Panc1 (cell line): ENCODE results near the gene CCDC187.

Experiments used
- POLR2AphosphoS5 ChIP-seq: IDR thresholded peaks from 2 replicates; pipeline ENCODE4 v1.6.1; 2012; ENCODE audit warnings: mild to moderate bottlenecking, low read depth, low read length, moderate library complexity
- TCF7L2 ChIP-seq: IDR thresholded peaks from 2 replicates; pipeline ENCODE4 v1.6.1; 2011; ENCODE audit warnings: mild to moderate bottlenecking, low read depth, low read length, inconsistent platforms
- TF ChIP-seq, protein P1 (sequence below), 2 experiments: IDR thresholded peaks; 2 replicates each; pipeline ENCODE4 v1.6.1; 2011 to 2012; ENCODE audit warnings: low read depth in 2 of 2, control low read depth in 1 of 2, low read length in 1 of 2, mild to moderate bottlenecking in 1 of 2, moderate library complexity in 1 of 2; ENCODE audit not compliant: insufficient read depth in 1 of 2
- TF ChIP-seq, protein P2 (sequence below): fragments of 450-650 bp; IDR thresholded peaks from 2 replicates; pipeline ENCODE4 v1.5.1; 2017; ENCODE audit warnings: mild to moderate bottlenecking

DNA sequence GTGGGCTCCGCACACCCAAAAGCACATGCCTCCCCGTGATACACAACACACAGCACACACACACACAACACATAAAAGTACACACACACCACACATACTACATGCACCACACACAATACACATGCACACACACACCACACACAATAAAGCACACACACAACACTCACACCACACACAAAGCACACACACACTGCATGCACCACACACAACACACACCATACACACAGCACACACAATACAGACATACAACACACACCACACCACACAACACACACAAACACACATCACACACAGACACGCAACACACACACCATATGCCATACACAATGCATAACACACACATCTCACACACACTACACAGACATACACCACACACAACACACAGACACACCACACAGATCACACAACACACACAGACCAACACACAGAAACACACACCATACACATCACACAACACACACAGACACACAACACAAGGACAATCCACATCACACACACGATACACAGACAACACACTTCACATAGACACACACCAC lies 3.4 kb upstream of the CCDC187 start:
- TF ChIP-seq, protein P1, sequence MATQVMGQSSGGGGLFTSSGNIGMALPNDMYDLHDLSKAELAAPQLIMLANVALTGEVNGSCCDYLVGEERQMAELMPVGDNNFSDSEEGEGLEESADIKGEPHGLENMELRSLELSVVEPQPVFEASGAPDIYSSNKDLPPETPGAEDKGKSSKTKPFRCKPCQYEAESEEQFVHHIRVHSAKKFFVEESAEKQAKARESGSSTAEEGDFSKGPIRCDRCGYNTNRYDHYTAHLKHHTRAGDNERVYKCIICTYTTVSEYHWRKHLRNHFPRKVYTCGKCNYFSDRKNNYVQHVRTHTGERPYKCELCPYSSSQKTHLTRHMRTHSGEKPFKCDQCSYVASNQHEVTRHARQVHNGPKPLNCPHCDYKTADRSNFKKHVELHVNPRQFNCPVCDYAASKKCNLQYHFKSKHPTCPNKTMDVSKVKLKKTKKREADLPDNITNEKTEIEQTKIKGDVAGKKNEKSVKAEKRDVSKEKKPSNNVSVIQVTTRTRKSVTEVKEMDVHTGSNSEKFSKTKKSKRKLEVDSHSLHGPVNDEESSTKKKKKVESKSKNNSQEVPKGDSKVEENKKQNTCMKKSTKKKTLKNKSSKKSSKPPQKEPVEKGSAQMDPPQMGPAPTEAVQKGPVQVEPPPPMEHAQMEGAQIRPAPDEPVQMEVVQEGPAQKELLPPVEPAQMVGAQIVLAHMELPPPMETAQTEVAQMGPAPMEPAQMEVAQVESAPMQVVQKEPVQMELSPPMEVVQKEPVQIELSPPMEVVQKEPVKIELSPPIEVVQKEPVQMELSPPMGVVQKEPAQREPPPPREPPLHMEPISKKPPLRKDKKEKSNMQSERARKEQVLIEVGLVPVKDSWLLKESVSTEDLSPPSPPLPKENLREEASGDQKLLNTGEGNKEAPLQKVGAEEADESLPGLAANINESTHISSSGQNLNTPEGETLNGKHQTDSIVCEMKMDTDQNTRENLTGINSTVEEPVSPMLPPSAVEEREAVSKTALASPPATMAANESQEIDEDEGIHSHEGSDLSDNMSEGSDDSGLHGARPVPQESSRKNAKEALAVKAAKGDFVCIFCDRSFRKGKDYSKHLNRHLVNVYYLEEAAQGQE (IDR thresholded peaks at IDR 0.05; ENCODE audit: insufficient read depth in 1 of 2, low read depth in 2 of 2, low read length in 1 of 2) = no peak
- TF ChIP-seq, protein P2, sequence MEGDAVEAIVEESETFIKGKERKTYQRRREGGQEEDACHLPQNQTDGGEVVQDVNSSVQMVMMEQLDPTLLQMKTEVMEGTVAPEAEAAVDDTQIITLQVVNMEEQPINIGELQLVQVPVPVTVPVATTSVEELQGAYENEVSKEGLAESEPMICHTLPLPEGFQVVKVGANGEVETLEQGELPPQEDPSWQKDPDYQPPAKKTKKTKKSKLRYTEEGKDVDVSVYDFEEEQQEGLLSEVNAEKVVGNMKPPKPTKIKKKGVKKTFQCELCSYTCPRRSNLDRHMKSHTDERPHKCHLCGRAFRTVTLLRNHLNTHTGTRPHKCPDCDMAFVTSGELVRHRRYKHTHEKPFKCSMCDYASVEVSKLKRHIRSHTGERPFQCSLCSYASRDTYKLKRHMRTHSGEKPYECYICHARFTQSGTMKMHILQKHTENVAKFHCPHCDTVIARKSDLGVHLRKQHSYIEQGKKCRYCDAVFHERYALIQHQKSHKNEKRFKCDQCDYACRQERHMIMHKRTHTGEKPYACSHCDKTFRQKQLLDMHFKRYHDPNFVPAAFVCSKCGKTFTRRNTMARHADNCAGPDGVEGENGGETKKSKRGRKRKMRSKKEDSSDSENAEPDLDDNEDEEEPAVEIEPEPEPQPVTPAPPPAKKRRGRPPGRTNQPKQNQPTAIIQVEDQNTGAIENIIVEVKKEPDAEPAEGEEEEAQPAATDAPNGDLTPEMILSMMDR = no peak
- TF ChIP-seq TCF7L2 (no peak), POLR2AphosphoS5 (no peak)
